ENCODE data around the gene TMEM163. TPM values are rescaled to one million over a fixed set of nuclear protein-coding genes. Genes with fewer than 3 reads are reported as not detected.

TMEM163 gene
- polyA plus RNA-seq, 1 donor from 2014 or later = 3.5 TPM

DNA sequence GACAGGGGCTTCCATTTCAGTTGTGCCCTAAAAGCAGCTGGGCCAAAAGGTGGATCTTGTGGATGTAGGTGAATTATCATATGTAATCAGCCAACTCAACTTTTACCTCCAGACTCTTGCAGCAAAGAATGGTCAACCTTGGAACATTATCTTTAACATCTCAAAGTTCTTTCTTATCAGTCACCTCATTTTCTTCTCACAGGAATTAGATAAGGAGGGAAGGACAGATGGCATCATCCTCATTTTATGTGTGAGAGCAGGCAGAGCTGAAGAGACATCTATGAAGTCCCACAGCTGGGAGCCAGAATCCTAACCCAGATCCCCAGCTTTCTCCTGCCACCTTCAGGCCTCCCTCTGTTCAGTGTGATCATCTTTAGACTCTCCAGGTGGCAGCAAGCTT lies 282.9 kb downstream of the TMEM163 start:
- Histone ChIP-seq H4K20me1 (ENCODE audit: insufficient read depth) (no peaks in the 10 kb centered on the region), H3K9me3 (ENCODE audit: low read length) (no peaks in the 10 kb centered on the region), H3F3A (ENCODE audit: insufficient read depth, low read length, poor library complexity, severe bottlenecking) (no peaks in the 10 kb centered on the region), H2AFZ (ENCODE audit: low read depth, low read length) (no peak overlapping the region), H3K9ac (ENCODE audit: low read length) (no peak overlapping the region), H3K27me3 (ENCODE audit: insufficient read depth, low read depth, low read length) (no peaks in the 10 kb centered on the region), H3K79me2 (replicated peaks; ENCODE audit: insufficient read depth, low read length) (no peaks in the 10 kb centered on the region), H3K27ac (ENCODE audit: low read length) (no peak overlapping the region), H3K36me3 (ENCODE audit: insufficient read depth, low read length) (peaks cover 4% of the 10 kb centered on the region), H3K4me3 (ENCODE audit: low read length) (no peak overlapping the region), H3K9me2 (ENCODE audit: insufficient read depth, low read length) (no peaks in the 10 kb centered on the region), H3K4me2 (ENCODE audit: low read length) (no peak overlapping the region)
- TF ChIP-seq EP300 (conservative IDR thresholded peaks at IDR 0.05; ENCODE audit: poor library complexity, severe bottlenecking) (no peak), EZH2 (IDR thresholded peaks at IDR 0.05; ENCODE audit: borderline replicate concordance, insufficient read depth, low read length, poor library complexity, severe bottlenecking) (no peak), MXI1 (conservative IDR thresholded peaks at IDR 0.05; ENCODE audit: poor library complexity, severe bottlenecking) (no peak), RAD21 (conservative IDR thresholded peaks at IDR 0.05) (no peak), CTCF (IDR thresholded peaks at IDR 0.05; ENCODE audit: poor library complexity, severe bottlenecking) (no peak), POLR2AphosphoS5 (IDR thresholded peaks at IDR 0.05) (no peak), TAF1 (IDR thresholded peaks at IDR 0.05; ENCODE audit: low read depth) (no peak), SMC3 (conservative IDR thresholded peaks at IDR 0.05; ENCODE audit: poor library complexity) (no peak)
- TF ChIP-seq, protein P1, sequence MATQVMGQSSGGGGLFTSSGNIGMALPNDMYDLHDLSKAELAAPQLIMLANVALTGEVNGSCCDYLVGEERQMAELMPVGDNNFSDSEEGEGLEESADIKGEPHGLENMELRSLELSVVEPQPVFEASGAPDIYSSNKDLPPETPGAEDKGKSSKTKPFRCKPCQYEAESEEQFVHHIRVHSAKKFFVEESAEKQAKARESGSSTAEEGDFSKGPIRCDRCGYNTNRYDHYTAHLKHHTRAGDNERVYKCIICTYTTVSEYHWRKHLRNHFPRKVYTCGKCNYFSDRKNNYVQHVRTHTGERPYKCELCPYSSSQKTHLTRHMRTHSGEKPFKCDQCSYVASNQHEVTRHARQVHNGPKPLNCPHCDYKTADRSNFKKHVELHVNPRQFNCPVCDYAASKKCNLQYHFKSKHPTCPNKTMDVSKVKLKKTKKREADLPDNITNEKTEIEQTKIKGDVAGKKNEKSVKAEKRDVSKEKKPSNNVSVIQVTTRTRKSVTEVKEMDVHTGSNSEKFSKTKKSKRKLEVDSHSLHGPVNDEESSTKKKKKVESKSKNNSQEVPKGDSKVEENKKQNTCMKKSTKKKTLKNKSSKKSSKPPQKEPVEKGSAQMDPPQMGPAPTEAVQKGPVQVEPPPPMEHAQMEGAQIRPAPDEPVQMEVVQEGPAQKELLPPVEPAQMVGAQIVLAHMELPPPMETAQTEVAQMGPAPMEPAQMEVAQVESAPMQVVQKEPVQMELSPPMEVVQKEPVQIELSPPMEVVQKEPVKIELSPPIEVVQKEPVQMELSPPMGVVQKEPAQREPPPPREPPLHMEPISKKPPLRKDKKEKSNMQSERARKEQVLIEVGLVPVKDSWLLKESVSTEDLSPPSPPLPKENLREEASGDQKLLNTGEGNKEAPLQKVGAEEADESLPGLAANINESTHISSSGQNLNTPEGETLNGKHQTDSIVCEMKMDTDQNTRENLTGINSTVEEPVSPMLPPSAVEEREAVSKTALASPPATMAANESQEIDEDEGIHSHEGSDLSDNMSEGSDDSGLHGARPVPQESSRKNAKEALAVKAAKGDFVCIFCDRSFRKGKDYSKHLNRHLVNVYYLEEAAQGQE (IDR thresholded peaks at IDR 0.05; ENCODE audit: borderline replicate concordance) = no peak

DNA sequence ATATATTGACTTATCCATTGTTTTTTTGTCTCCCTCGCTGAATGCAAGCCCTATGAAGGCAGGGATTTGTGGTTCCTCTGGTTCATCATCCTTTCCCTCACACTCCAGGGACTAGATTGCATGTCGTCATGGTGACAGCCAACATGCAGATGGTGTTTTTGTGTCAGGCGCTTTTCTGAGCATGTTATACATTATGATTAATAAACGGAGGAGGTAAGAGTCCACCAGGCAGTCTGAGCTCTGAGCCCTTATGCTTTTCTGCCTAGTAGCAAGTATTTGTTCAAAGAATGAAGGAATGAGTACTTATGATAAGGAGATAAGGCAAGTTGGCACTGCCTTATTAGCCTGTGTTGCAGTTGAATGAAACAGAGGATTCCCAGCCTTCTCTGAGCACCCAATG lies 283.3 kb downstream of the TMEM163 start:
- H3K9me2 ChIP-seq (ENCODE audit: insufficient read depth, low read length) = no peaks in the 10 kb centered on the region
- H4K20me1 ChIP-seq (ENCODE audit: insufficient read depth) = no peaks in the 10 kb centered on the region
- H3K4me3 ChIP-seq (ENCODE audit: low read length) = no peak overlapping the region
- no peak overlapping the region for H2AFZ ChIP-seq (ENCODE audit: low read depth, low read length)
- H3K27ac ChIP-seq (ENCODE audit: low read length) = no peak overlapping the region
- H3K9me3 ChIP-seq (ENCODE audit: low read length) = no peaks in the 10 kb centered on the region
- H3K4me2 ChIP-seq (ENCODE audit: low read length) = no peak overlapping the region
- H3F3A ChIP-seq (ENCODE audit: insufficient read depth, low read length, poor library complexity, severe bottlenecking) = no peaks in the 10 kb centered on the region
- peaks cover 4% of the 10 kb centered on the region for H3K36me3 ChIP-seq (ENCODE audit: insufficient read depth, low read length)
- H3K79me2 ChIP-seq (replicated peaks; ENCODE audit: insufficient read depth, low read length) = no peaks in the 10 kb centered on the region
- TF ChIP-seq, protein P1 (IDR thresholded peaks at IDR 0.05; ENCODE audit: borderline replicate concordance) = no peak
- TF ChIP-seq SMC3 (conservative IDR thresholded peaks at IDR 0.05; ENCODE audit: poor library complexity) = no peak
- no peak for TF ChIP-seq MXI1 (conservative IDR thresholded peaks at IDR 0.05; ENCODE audit: poor library complexity, severe bottlenecking)
- TF ChIP-seq EZH2 (IDR thresholded peaks at IDR 0.05; ENCODE audit: borderline replicate concordance, insufficient read depth, low read length, poor library complexity, severe bottlenecking) = no peak
- TF ChIP-seq POLR2AphosphoS5 (IDR thresholded peaks at IDR 0.05) = no peak
- no peak for TF ChIP-seq CTCF (IDR thresholded peaks at IDR 0.05; ENCODE audit: poor library complexity, severe bottlenecking)
- H3K27me3 ChIP-seq (ENCODE audit: insufficient read depth, low read depth, low read length) = no peaks in the 10 kb centered on the region
- H3K9ac ChIP-seq (ENCODE audit: low read length) = no peak overlapping the region
